ENCODE data around the gene AQP5. TPM values are rescaled to one million over a fixed set of nuclear protein-coding genes. Genes with fewer than 3 reads are reported as not detected.
"Not testable (repeated sequence)": the region's sequence is repeated elsewhere in the genome, so short reads cannot be mapped to it uniquely, and the experiment has no call there.

AQP5 gene
- total RNA-seq, 2 experiments from 2014 or later = not detected

GRCh38 chr12:49989400-49989799 lies 27.7 kb downstream of the AQP5 start:
- DNase-seq; ATAC-seq; H3K4me1 Mint-ChIP-seq (ENCODE audit: low read depth); POLR2A ChIA-PET; H3K27me3 Mint-ChIP-seq (ENCODE audit: low read depth); H3K27ac Mint-ChIP-seq; H3K9me3 Mint-ChIP-seq (ENCODE audit: insufficient read depth); H3K4me3 Mint-ChIP-seq: not testable (repeated sequence)
- CTCF ChIA-PET = interaction anchor here (1.9 to 2.4 kb wide), 2 partner anchors 22 to 67 kb away, joined by 4 to 17 read pairs; no protein-coding TSS in a partner anchor
- peaks cover 68% of the 10 kb centered on the region for H3K36me3 Mint-ChIP-seq (ENCODE audit: low read depth)

GRCh38 chr12:49990273-49990672 lies 28.6 kb downstream of the AQP5 start:
- ChIA-PET POLR2A (no interaction called here), CTCF (interaction anchor here (0.7 to 2.4 kb wide), 7 partner anchors 17 to 84 kb away, joined by 3 to 17 read pairs (median 4); no protein-coding TSS in a partner anchor)
- Mint-ChIP-seq H3K27me3 (ENCODE audit: low read depth) (no peaks in the 10 kb centered on the region), H3K4me1 (ENCODE audit: low read depth) (no peaks in the 10 kb centered on the region), H3K4me3 (no peak overlapping the region), H3K36me3 (ENCODE audit: low read depth) (peaks cover 71% of the 10 kb centered on the region), H3K27ac (no peak overlapping the region), H3K9me3 (ENCODE audit: insufficient read depth) (no peaks in the 10 kb centered on the region)
- ATAC-seq (no peak), DNase-seq (no peak)

- DNase-seq = no peak
- Mint-ChIP-seq H3K4me3 (no peak overlapping the region), H3K27ac (no peak overlapping the region), H3K36me3 (ENCODE audit: low read depth) (peaks cover 65% of the 10 kb centered on the region), H3K27me3 (ENCODE audit: low read depth) (no peaks in the 10 kb centered on the region), H3K4me1 (ENCODE audit: low read depth) (no peaks in the 10 kb centered on the region), H3K9me3 (ENCODE audit: insufficient read depth) (no peaks in the 10 kb centered on the region)
- ChIA-PET CTCF (no interaction called here), POLR2A (interaction anchor here (0.6 kb wide), 1 partner anchor 26 kb away, joined by 3 read pairs; no protein-coding TSS in a partner anchor)
- no peak for ATAC-seq
Measured at GRCh38 chr12:49998453-49998852, 36.8 kb downstream of the AQP5 start.

GRCh38 chr12:50003595-50003994 lies 41.9 kb downstream of the AQP5 start:
- no peak for ATAC-seq
- CTCF ChIA-PET = interaction anchor here (0.9 to 2.5 kb wide), 5 partner anchors 35 to 58 kb away, joined by 3 to 11 read pairs (median 4); no protein-coding TSS in a partner anchor
- Mint-ChIP-seq H3K27ac (no peak overlapping the region), H3K4me1 (ENCODE audit: low read depth) (peaks cover 2% of the 10 kb centered on the region), H3K4me3 (no peak overlapping the region), H3K36me3 (ENCODE audit: low read depth) (peaks cover 68% of the 10 kb centered on the region), H3K27me3 (ENCODE audit: low read depth) (no peaks in the 10 kb centered on the region), H3K9me3 (ENCODE audit: insufficient read depth) (no peaks in the 10 kb centered on the region)
- POLR2A ChIA-PET = interaction anchor here (0.6 kb wide), 1 partner anchor 257 kb away, joined by 3 read pairs; no protein-coding TSS in a partner anchor
- DNase-seq = no peak

GRCh38 chr12:50004696-50005095 lies 43.0 kb downstream of the AQP5 start:
- H3K36me3 Mint-ChIP-seq (ENCODE audit: low read depth) = peaks cover 64% of the 10 kb centered on the region

GRCh38 chr12:50005175-50005574 lies 43.5 kb downstream of the AQP5 start:
- H3K27ac Mint-ChIP-seq = no peak overlapping the region
- no peak overlapping the region for H3K4me3 Mint-ChIP-seq
- H3K27me3 Mint-ChIP-seq (ENCODE audit: low read depth) = no peaks in the 10 kb centered on the region
- POLR2A ChIA-PET = no interaction called here
- H3K4me1 Mint-ChIP-seq (ENCODE audit: low read depth) = peaks cover 7% of the 10 kb centered on the region
- DNase-seq = no peak
- H3K9me3 Mint-ChIP-seq (ENCODE audit: insufficient read depth) = no peaks in the 10 kb centered on the region
- peaks cover 67% of the 10 kb centered on the region for H3K36me3 Mint-ChIP-seq (ENCODE audit: low read depth)
- no peak for ATAC-seq
- CTCF ChIA-PET = interaction anchor here (1.1 to 3.3 kb wide), 2 partner anchors 38 to 382 kb away, joined by 3 to 12 read pairs; partner anchors contain the start of gene PRPF40B

More at GRCh38 chr12:50004696-50005095, 43.0 kb downstream of the AQP5 start:
- H3K9me3 Mint-ChIP-seq (ENCODE audit: insufficient read depth) = no peaks in the 10 kb centered on the region
- ChIA-PET CTCF (interaction anchor here (1.1 to 3.3 kb wide), 3 partner anchors 34 to 59 kb away, joined by 3 to 12 read pairs (median 11); no protein-coding TSS in a partner anchor), POLR2A (no interaction called here)
- DNase-seq (no peak), ATAC-seq (no peak)
- H3K27ac Mint-ChIP-seq = no peak overlapping the region
- peaks cover 6% of the 10 kb centered on the region for H3K4me1 Mint-ChIP-seq (ENCODE audit: low read depth)
- no peak overlapping the region for H3K4me3 Mint-ChIP-seq
- H3K27me3 Mint-ChIP-seq (ENCODE audit: low read depth) = no peaks in the 10 kb centered on the region

- Mint-ChIP-seq H3K27me3 (ENCODE audit: low read depth) (no peaks in the 10 kb centered on the region), H3K4me3 (no peak overlapping the region), H3K36me3 (ENCODE audit: low read depth) (peaks cover 61% of the 10 kb centered on the region), H3K4me1 (ENCODE audit: low read depth) (peaks cover 7% of the 10 kb centered on the region), H3K9me3 (ENCODE audit: insufficient read depth) (no peaks in the 10 kb centered on the region), H3K27ac (no peak overlapping the region)
- DNase-seq (no peak), ATAC-seq (no peak)
- ChIA-PET CTCF (interaction anchor here (1.0 to 3.3 kb wide), 6 partner anchors 15 to 105 kb away, joined by 3 to 12 read pairs (median 5); partner anchors contain the start of gene COX14), POLR2A (interaction anchor here (0.5 to 1.1 kb wide), 2 partner anchors 19 to 526 kb away, joined by 3 read pairs; partner anchors contain the start of gene RACGAP1)
Measured at GRCh38 chr12:50006280-50006679, 44.6 kb downstream of the AQP5 start.

- Mint-ChIP-seq H3K27me3 (ENCODE audit: low read depth) (no peaks in the 10 kb centered on the region), H3K27ac (no peak overlapping the region), H3K36me3 (ENCODE audit: low read depth) (peaks cover 56% of the 10 kb centered on the region), H3K4me3 (no peak overlapping the region), H3K9me3 (ENCODE audit: insufficient read depth) (no peaks in the 10 kb centered on the region), H3K4me1 (ENCODE audit: low read depth) (peaks cover 7% of the 10 kb centered on the region)
- no peak for DNase-seq
- CTCF ChIA-PET = interaction anchor here (1.0 to 3.3 kb wide), 8 partner anchors 14 to 230 kb away, joined by 3 to 12 read pairs (median 5); partner anchors contain the start of gene COX14
- POLR2A ChIA-PET = interaction anchor here (0.5 to 1.1 kb wide), 2 partner anchors 18 to 527 kb away, joined by 3 read pairs; partner anchors contain the start of gene RACGAP1
- ATAC-seq = no peak
Measured at GRCh38 chr12:50006754-50007442, 45.2 kb downstream of the AQP5 start.

GRCh38 chr12:50013361-50014147 lies 51.9 kb downstream of the AQP5 start:
- CTCF ChIA-PET = interaction anchor here (0.6 to 2.2 kb wide), 6 partner anchors 26 to 147 kb away, joined by 3 to 15 read pairs (median 4); no protein-coding TSS in a partner anchor
- no peaks in the 10 kb centered on the region for H3K9me3 Mint-ChIP-seq (ENCODE audit: insufficient read depth)
- H3K4me1 Mint-ChIP-seq (ENCODE audit: low read depth) = peaks cover 25% of the 10 kb centered on the region
- peaks cover 46% of the 10 kb centered on the region for H3K36me3 Mint-ChIP-seq (ENCODE audit: low read depth)
- no peaks in the 10 kb centered on the region for H3K27me3 Mint-ChIP-seq (ENCODE audit: low read depth)
- ATAC-seq = peak; percentile 44
- H3K4me3 Mint-ChIP-seq = no peak overlapping the region
- POLR2A ChIA-PET = interaction anchor here (0.5 kb wide), 1 partner anchor 19 kb away, joined by 3 read pairs; no protein-coding TSS in a partner anchor
- no peak for DNase-seq
- H3K27ac Mint-ChIP-seq = peak overlapping the region; percentile 35

GRCh38 chr12:50014342-50014741 lies 52.7 kb downstream of the AQP5 start:
- POLR2A ChIA-PET = no interaction called here
- Mint-ChIP-seq H3K36me3 (ENCODE audit: low read depth) (peaks cover 49% of the 10 kb centered on the region), H3K27ac (peak overlapping the region; percentile 8), H3K4me3 (no peak overlapping the region), H3K27me3 (ENCODE audit: low read depth) (no peaks in the 10 kb centered on the region), H3K9me3 (ENCODE audit: insufficient read depth) (no peaks in the 10 kb centered on the region), H3K4me1 (ENCODE audit: low read depth) (peaks cover 30% of the 10 kb centered on the region)
- no peak for DNase-seq
- CTCF ChIA-PET = interaction anchor here (0.7 to 2.2 kb wide), 5 partner anchors 25 to 148 kb away, joined by 3 to 15 read pairs (median 5); no protein-coding TSS in a partner anchor
- ATAC-seq = no peak

Data from activated CD8-positive, alpha-beta T cell treated with anti-CD3 and anti-CD28 coated beads, Interleukin-2, amount 10 ng/mL, durations not matched to agents 7 days and 5 days (primary cell).